HepG2 (cell line): ENCODE measurements around the gene PTGIR. TPM values are rescaled to one million over a fixed set of nuclear protein-coding genes. Genes with fewer than 3 reads are reported as not detected.

Experiments
- ARNT2 ChIP-seq: sonication (generic); formaldehyde crosslinking; IDR thresholded peaks from 2 replicates; pipeline ENCODE4 v1.8.0; 2022; ENCODE audit warnings: mild to moderate bottlenecking, low read depth, missing genetic modification reagents, moderate library complexity
- ELF1 ChIP-seq: sonication (generic); formaldehyde crosslinking; IDR thresholded peaks from 2 replicates; pipeline ENCODE4 v1.4.0; 2020; ENCODE audit warnings: missing genetic modification reagents
- GLI4 ChIP-seq: sonication (generic); formaldehyde crosslinking; IDR thresholded peaks from 2 replicates; pipeline ENCODE4 v1.5.1; 2020; ENCODE audit warnings: missing genetic modification reagents, mild to moderate bottlenecking, moderate library complexity, borderline replicate concordance
- HMG20B ChIP-seq: conservative IDR thresholded peaks from 2 replicates; pipeline ENCODE4 v1.6.1; 2016; ENCODE audit warnings: missing genetic modification reagents, missing compliant biosample characterization
- HMGXB4 ChIP-seq, 2 experiments: sonication (generic) in 1 of 2; formaldehyde crosslinking in 1 of 2; IDR thresholded peaks; 2 replicates each; pipeline versions ENCODE4 v1.4.0 to v1.6.1; 2018 to 2020; ENCODE audit warnings: missing genetic modification reagents in 2 of 2, borderline replicate concordance in 1 of 2, low read depth in 1 of 2, mild to moderate bottlenecking in 1 of 2, missing biosample characterization in 1 of 2
- MNT ChIP-seq: fragments of 450-650 bp; IDR thresholded peaks from 2 replicates; pipeline ENCODE4 v1.6.1; 2016
- RFXAP ChIP-seq: sonication (generic); formaldehyde crosslinking; IDR thresholded peaks from 2 replicates; pipeline ENCODE4 v1.4.0; 2020; ENCODE audit warnings: missing genetic modification reagents, borderline replicate concordance
- SATB2 ChIP-seq: sonication (generic); formaldehyde crosslinking; IDR thresholded peaks from 2 replicates; pipeline ENCODE4 v1.5.0; 2020; ENCODE audit warnings: missing genetic modification reagents
- SNAPC2 ChIP-seq: sonication (generic); formaldehyde crosslinking; IDR thresholded peaks from 2 replicates; pipeline ENCODE4 v1.8.1; 2022; ENCODE audit warnings: mild to moderate bottlenecking, missing genetic modification reagents
- SP2 ChIP-seq: sonication (generic); formaldehyde crosslinking; IDR thresholded peaks from 2 replicates; pipeline ENCODE4 v1.5.1; 2020; ENCODE audit warnings: mild to moderate bottlenecking, missing genetic modification reagents
- TCF7 ChIP-seq: sonication (generic); IDR thresholded peaks from 2 replicates; pipeline ENCODE4 v1.6.1; 2016; ENCODE audit warnings: antibody characterized with exemption, low read depth
- TMF1 ChIP-seq: sonication (generic); formaldehyde crosslinking; IDR thresholded peaks from 2 replicates; pipeline ENCODE4 v1.8.1; 2022; ENCODE audit warnings: low read depth, missing genetic modification reagents
- YEATS2 ChIP-seq: sonication (generic); formaldehyde crosslinking; IDR thresholded peaks from 2 replicates; pipeline ENCODE4 v1.4.0; 2020; ENCODE audit warnings: missing genetic modification reagents, borderline replicate concordance
- ZFP37 ChIP-seq: sonication (generic); formaldehyde crosslinking; IDR thresholded peaks from 2 replicates; pipeline ENCODE4 v1.4.0; 2020; ENCODE audit warnings: missing genetic modification reagents, borderline replicate concordance
- ZNF224 ChIP-seq: sonication (generic); formaldehyde crosslinking; IDR thresholded peaks from 2 replicates; pipeline ENCODE4 v1.5.0; 2020; ENCODE audit warnings: mild to moderate bottlenecking, missing genetic modification reagents
- ZNF333 ChIP-seq: sonication (generic); formaldehyde crosslinking; IDR thresholded peaks from 2 replicates; pipeline ENCODE4 v1.4.0; 2020; ENCODE audit warnings: mild to moderate bottlenecking, missing genetic modification reagents, borderline replicate concordance
- ZNF350 ChIP-seq: sonication (generic); formaldehyde crosslinking; IDR thresholded peaks from 2 replicates; pipeline ENCODE4 v1.4.0; 2020; ENCODE audit warnings: mild to moderate bottlenecking, low read depth, missing genetic modification reagents, borderline replicate concordance
- ZNF777 ChIP-seq: sonication (generic); formaldehyde crosslinking; IDR thresholded peaks from 2 replicates; pipeline ENCODE4 v1.4.0; 2020; ENCODE audit warnings: missing genetic modification reagents
- ZNF781 ChIP-seq: sonication (generic); formaldehyde crosslinking; IDR thresholded peaks from 2 replicates; pipeline ENCODE4 v1.5.1; 2020; ENCODE audit warnings: borderline replicate concordance, mild to moderate bottlenecking, missing genetic modification reagents; ENCODE audit errors: not compliant biosample characterization
- polyA plus RNA-seq, 8 experiments: library from polyadenylated mRNA; depleted of rRNA in 3 of 8; stranded (reverse) in 7 of 8; unstranded in 1 of 8; fragments of >200 nt; fragmentation: Illumina TruSeq in 4 of 8; extraction: Trizol in 4 of 8; gene quantifications; 2 replicates each; pipeline versions ENCODE4 v1.2.1 to v1.2.3, GENCODE V29; 2011 to 2016; ENCODE audit warnings: low read depth in 4 of 8, missing spikeins in 1 of 8, mixed read lengths in 1 of 8; ENCODE audit not compliant: insufficient read depth in 1 of 8
- total RNA-seq, 5 experiments: library from RNA; depleted of rRNA; stranded (reverse); fragments of >200 nt; fragmentation: Illumina TruSeq; extraction: Trizol; gene quantifications; 2 replicates each; pipeline ENCODE4 v1.2.3, GENCODE V29; 2016; ENCODE audit warnings: low read depth in 1 of 5
- TF ChIP-seq, protein P1 (sequence below): sonication (generic); formaldehyde crosslinking; IDR thresholded peaks from 2 replicates; pipeline ENCODE4 v1.5.1; 2020; ENCODE audit warnings: missing genetic modification reagents, mild to moderate bottlenecking, borderline replicate concordance
- TF ChIP-seq, protein P2 (sequence below): sonication (generic); formaldehyde crosslinking; IDR thresholded peaks from 2 replicates; pipeline ENCODE4 v1.8.0; 2022; ENCODE audit warnings: missing genetic modification reagents, mild to moderate bottlenecking, moderate library complexity, borderline replicate concordance

The PTGIR gene
- total and polyA plus RNA-seq, 2 of the 13 experiments (the other 11 are each of a cell fraction or from before 2014, with no cell fraction given) = not detected

DNA sequence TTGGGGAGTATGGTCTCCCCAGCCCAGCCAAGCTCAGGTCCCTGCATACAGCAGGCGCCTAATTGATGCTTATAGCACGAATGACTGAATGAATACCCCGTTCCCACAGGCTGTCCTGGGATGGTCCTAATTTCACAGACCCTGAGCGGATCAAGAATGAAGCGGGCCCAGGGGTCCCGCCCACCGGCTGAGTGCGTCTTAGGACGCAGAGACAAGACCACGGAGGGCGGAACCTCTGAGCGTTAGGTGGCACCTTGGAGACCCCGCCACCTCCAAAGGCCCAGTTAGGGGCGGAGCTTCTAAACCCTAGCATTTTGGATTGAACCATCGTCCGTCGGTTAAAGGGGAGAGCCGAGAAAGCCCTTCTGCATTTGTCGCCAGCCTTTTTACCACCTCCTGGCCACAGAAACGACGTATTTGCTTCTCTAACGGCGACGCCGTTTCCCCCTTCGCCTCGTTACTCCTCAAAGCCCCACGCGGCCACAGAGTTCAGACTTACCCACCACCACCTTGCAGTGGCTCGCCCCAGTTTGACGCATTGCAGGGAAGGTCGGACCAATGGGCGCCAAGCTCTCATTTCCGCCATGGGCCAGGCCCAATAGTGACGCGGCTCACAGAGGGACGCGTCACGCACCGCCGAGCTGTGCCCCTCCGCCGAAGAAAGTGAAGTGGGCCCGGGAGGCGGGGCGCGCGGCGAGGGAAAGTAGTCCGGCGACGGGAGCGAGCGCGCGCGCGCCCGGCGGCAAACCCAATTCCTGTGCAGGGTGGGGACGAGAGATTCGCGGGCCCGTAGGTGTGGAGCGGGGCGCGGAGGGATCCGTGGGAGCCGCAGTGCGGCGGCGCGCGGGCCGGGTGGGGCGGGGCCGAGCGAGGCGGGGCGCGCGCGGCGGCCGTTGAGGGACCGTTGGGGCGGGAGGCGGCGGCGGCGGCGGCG lies 24.2 kb downstream of the PTGIR start (continued):
- TF ChIP-seq RFXAP = peak; percentile 86; the same call in 1 of the 2 replicates
- TF ChIP-seq HMG20B (CRISPR knock-in tag) = peak; percentile 69; the same call in 1 of the 2 replicates
- no peak for TF ChIP-seq ZNF781 (CRISPR knock-in tag)
- TF ChIP-seq HMGXB4 (CRISPR knock-in tag; IDR thresholded peaks at IDR 0.05; ENCODE audit: borderline replicate concordance in 1 of 2, low read depth in 1 of 2) = peak; percentile 75 to 81; a peak in 2 of 4 replicates
- no peak for TF ChIP-seq ZNF224 (CRISPR knock-in tag)
- no peak for TF ChIP-seq SNAPC2 (CRISPR knock-in tag)
- TF ChIP-seq, protein P1, sequence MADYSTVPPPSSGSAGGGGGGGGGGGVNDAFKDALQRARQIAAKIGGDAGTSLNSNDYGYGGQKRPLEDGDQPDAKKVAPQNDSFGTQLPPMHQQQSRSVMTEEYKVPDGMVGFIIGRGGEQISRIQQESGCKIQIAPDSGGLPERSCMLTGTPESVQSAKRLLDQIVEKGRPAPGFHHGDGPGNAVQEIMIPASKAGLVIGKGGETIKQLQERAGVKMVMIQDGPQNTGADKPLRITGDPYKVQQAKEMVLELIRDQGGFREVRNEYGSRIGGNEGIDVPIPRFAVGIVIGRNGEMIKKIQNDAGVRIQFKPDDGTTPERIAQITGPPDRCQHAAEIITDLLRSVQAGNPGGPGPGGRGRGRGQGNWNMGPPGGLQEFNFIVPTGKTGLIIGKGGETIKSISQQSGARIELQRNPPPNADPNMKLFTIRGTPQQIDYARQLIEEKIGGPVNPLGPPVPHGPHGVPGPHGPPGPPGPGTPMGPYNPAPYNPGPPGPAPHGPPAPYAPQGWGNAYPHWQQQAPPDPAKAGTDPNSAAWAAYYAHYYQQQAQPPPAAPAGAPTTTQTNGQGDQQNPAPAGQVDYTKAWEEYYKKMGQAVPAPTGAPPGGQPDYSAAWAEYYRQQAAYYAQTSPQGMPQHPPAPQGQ (CRISPR knock-in tag) = no peak
- TF ChIP-seq SATB2 (CRISPR knock-in tag) = 0 out of 2 replicates have a peak, but pooled peaks have one; percentile 17
- TF ChIP-seq, protein P2, sequence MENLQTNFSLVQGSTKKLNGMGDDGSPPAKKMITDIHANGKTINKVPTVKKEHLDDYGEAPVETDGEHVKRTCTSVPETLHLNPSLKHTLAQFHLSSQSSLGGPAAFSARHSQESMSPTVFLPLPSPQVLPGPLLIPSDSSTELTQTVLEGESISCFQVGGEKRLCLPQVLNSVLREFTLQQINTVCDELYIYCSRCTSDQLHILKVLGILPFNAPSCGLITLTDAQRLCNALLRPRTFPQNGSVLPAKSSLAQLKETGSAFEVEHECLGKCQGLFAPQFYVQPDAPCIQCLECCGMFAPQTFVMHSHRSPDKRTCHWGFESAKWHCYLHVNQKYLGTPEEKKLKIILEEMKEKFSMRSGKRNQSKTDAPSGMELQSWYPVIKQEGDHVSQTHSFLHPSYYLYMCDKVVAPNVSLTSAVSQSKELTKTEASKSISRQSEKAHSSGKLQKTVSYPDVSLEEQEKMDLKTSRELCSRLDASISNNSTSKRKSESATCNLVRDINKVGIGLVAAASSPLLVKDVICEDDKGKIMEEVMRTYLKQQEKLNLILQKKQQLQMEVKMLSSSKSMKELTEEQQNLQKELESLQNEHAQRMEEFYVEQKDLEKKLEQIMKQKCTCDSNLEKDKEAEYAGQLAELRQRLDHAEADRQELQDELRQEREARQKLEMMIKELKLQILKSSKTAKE = no peak
- no peak; the same call in 1 of the 2 replicates for TF ChIP-seq ZNF333 (CRISPR knock-in tag)
- TF ChIP-seq YEATS2 (CRISPR knock-in tag) = peak; percentile 90
- TF ChIP-seq ZNF777 (CRISPR knock-in tag) = no peak
- no peak for TF ChIP-seq TCF7
- no peak for TF ChIP-seq TMF1 (CRISPR knock-in tag)
- TF ChIP-seq ARNT2 = peak; percentile 66
- peak; percentile 90 for TF ChIP-seq ZNF350 (CRISPR knock-in tag)
- TF ChIP-seq SP2 (CRISPR knock-in tag) = peak; percentile 76
- TF ChIP-seq GLI4 (CRISPR knock-in tag) = peak; percentile 48; the same call in 1 of the 2 replicates
- peak; percentile 69 for TF ChIP-seq ELF1 (CRISPR knock-in tag)
- TF ChIP-seq ZFP37 (CRISPR knock-in tag) = no peak; the same call in 1 of the 2 replicates
- no peak for TF ChIP-seq MNT
